Urothelium cell line (cell line): ENCODE data around the gene PYGO2.
A peak's percentile ranks its signal among the peaks of the same experiment; 100 is the strongest.

ENCODE experiments used
- DNase-seq: peaks from one replicate; pipeline ENCODE4 v3.0.0; 2011; ENCODE audit warnings: low spot score, mixed read lengths
- FAIRE-seq: peaks from 2 replicates; lab custom pipeline; 2011; peaks lifted over from hg19 to GRCh38; lab: Jason Lieb, UNC

The PYGO2 gene

DNA sequence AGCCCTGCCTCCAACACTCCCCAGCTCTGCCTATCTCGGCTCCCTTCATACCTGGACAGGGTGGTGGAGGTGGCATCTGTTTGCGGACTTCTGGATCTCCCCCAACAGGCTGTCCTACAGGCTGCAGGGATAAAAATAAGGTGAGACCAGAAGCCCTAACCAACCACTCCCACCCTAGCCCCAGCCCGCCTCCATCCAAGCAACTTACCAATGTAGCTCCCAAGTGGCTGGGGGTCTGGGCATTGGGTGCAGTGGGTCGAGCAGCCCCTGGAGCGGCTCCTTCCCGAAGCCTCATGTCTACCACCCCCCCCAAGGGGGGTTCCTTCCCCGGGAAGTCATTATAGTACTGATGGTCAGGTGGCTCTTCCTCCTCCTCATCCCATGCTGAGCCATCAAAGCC, 4.5 kb upstream of the PYGO2 start:
- no peak for FAIRE-seq
- DNase-seq: no peak

DNA sequence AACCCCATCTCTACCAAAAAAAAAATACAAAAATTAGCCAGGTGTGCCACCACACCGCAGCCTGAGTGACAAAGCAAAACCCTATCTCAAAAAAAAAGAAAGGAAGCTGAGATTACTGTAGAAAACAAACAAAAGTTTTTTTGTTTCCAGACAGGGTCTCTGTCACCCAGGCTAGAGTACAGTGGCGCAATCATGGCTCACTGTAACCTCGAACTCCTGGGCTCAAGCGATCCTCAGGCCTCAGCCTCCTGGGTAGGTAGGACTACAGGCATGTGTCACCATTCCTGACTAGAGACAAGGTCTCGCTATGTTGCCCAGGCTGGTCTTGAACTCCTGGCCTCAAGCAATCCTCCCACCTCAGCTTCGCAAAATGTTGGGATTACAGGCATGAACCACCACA, 2.8 kb upstream of the PYGO2 start:
- FAIRE-seq: no peak
- no peak for DNase-seq

DNA sequence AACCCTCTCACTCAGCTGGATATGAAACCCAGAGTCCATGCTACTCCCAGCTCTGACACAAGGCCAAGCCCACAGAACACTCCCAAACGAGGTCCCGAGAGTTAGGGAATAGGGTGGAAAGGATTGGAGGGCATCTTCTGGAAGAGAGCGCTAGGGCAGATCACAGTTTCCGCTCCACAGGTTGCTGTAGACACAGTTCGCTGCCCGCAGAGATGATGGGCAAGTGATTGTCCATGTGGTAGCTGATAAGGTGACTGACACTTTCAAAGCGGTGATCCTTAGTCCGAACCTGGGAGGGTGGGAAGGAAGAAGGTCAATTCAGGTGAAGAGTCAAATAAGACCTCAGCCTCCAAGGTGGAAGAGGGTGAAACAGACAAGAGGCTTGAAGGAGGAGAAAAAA, 2.1 kb upstream of the PYGO2 start:
- DNase-seq (no peak), FAIRE-seq (no peak)

DNA sequence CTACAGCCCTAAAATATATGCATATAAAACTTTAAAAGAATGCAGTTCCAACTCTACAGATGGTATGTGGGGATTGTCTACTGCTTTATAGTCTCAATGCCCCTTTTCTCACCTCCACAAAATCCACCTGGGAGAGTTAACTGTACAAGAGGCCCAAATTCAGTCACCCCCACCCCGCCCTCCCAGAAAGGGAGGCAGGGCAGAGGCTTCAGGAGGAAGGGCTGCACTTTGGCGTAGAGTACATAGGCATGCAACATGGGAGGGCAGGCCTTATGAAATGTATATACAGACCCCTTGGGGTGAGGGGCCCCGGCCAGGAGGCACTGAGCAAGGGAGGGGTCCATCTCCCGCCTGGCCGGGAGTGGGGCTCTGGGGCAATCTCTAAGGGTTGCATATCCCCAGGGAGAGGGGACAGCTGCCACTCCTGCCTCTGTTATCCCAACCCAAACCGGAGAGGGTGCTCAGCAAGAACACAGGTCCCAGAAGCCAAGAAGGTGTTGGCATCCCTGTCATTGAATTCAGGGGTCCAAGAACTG, 1.3 kb upstream of the PYGO2 start:
- no peak for DNase-seq
- FAIRE-seq: no peak

DNA sequence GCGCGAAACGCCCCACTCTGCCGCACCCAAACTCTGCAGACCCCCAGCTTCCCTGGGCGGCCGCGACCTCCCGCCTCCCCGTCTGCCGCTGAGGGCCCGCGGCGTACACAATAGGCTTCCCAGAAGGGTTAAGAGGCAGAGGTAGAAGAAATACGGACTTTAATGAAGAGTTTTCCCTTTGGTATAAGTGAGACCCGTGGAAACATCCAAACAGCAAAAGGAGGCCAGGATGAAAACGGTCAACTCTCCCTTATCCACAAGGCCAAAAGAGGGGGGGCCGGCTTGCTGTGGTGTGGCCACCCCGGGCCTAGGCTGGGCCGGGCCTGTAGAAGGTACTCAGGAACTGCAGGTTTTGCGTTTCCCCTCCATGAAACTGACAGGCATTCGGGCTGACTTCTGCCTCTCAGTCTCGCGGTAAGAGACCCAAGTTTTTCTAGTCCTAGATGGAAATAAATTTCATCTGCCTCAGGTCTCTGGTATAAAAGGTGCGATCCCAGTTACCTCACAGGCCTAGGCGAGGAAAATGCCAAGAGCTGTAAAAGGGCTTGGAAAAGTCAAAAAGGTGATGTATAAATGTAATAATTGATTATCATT, 671 bp upstream of the PYGO2 start:
- FAIRE-seq (no peak), DNase-seq (no peak)

DNA sequence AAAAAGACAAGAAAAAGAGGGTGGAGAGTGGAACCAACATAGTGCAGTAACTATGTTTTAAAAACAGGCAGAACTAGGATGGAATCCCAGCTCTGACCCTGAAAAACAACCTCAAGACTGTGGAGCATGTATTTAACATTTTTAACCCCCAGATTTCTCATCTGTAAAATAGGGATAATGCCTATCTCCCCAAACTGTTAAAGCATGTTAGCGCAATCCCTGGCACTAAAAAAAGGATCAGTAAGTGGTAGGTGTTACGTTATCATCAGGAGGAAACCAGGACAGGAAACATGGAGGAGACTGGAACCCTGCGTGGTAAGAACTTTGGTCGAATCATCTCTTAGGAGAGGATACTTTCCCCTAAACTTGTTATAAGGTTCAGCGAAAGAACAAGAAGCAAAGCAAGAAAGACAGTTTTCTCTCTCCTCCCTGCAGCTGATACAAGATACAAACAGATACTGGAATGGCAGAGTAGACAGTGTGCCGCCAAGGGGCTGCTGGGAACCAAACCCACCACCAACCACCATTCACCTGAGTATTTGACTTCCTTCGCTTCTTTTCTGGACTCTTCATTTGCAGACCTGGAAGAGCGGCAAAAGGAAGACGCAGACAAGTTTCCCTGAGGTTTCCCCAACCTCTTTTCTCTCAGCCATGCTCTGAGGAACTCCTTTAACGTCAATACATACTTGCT, 991 bp downstream of the PYGO2 start:
- DNase-seq: no peak
- FAIRE-seq: no peak

DNA sequence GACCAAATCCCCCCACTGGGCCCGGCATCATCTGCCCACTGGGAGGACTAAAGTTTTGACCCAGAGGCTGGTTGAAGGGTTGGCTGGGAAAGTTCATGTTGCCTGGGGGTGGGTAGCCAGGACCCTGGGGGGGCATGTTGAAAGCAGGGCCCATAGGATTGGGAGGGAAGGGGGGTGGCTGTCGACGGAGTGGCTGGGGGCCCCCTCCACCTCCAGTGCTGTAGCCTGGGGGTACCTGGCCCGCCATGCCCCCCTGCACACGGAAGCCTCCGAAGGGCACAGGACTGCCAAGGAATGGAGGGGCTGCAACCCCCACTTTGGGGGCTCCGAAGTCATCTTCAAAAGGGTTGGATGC, 2.2 kb downstream of the PYGO2 start:
- no peak for DNase-seq
- FAIRE-seq: no peak

DNA sequence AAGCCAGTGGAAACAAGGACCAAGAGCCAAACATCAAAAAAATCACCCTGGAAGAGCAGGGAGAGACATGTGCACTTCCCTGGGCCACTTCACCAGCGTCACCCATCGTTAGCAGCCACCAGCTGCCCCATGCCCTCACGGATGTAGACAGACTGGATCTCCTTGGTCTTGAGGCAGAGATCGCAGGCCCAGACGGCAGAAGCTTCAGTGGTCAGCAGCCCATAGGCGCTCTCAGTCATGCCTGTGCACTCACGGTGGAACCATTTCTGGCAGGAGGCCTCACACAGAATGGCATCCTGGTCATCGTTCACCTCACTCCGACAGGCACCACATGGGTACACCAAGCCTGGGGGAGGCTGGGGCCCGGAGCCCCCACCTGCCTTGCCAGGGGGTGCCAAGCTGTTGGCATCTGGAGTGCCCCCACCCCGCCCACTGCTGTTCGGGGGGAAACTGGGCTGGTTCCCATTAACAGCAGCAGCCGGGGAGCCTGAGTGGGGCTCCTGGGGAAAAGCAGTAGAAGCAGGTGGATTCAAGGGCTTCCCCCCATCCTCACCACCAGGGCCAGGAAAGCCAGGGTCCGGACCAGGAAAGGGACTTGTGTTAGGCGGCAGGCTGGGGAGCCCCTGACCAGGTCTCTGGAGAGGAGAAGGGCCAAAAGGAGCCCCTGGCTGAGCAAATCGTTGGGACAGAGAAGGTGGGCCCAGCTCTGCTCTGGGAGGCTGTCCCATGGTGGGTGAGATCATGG, 2.7 kb downstream of the PYGO2 start:
- no peak for FAIRE-seq
- DNase-seq: no peak

DNA sequence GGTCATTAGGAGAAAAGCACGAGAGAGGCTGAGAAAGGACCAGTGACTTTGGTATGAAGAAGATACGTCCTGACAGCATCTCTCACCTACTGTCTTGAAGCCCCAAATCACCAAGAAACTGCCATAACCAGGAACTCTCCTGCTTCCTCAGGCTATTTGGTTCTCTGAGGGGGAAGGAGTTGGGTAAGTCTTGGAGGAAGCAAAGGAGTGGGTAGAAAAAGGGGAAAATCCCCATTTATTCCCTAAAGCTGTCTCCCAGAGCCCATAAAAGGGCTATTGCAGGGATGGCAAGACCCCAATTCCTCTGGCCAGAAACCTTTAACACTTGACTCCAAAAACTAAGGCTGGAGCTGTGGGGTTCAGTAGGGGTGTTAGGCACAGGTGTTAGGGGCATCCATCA, 3.5 kb downstream of the PYGO2 start:
- no peak for FAIRE-seq
- no peak for DNase-seq

DNA sequence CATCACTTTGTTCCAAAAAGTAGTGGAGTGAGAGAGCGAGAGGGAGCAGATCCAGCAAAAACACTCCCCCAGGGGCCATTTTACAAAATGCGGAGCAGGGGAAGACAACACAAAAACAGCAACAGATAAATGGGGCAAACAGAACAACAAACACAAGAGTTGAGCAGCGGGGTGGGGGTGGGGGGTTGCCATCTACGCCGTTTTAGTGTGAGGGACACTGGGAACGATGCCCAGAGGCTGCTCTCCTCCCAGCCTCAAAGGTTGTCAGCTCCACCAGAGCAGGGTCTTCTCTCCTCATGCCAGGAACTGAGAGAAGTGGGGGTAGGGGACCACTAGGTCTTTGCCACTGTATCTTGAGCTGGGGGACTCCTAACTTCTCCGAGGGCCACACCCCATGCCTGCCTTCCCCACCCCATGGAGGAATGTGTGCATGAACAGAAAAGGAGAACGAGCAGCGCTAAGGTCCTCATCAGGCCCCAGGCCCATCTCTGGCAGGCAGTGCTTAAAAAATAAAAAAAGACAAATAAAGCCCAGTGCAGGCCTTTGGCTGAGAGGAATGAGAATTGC, 4.4 kb downstream of the PYGO2 start:
- DNase-seq: no peak
- FAIRE-seq: no peak

DNA sequence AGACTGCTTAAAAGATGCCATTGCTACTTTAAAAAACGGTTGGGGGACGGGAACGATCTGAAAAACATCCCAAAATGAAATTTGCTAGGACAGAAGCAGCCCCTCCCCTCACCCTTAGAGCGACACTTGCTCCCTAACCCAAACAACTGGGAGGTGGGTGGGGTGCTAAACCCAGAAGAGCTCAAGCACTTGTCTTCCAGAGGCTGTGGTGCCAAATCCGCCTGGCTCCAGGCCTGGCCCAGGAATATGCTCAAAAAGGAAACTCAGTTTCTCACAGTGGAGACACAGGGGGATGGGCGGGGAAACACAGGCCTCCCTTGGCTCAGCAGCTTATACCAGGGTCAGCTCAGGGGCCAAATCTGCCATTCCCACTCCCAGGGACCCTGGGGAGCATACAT, 5.0 kb downstream of the PYGO2 start:
- DNase-seq (no peak), FAIRE-seq (no peak)

DNA sequence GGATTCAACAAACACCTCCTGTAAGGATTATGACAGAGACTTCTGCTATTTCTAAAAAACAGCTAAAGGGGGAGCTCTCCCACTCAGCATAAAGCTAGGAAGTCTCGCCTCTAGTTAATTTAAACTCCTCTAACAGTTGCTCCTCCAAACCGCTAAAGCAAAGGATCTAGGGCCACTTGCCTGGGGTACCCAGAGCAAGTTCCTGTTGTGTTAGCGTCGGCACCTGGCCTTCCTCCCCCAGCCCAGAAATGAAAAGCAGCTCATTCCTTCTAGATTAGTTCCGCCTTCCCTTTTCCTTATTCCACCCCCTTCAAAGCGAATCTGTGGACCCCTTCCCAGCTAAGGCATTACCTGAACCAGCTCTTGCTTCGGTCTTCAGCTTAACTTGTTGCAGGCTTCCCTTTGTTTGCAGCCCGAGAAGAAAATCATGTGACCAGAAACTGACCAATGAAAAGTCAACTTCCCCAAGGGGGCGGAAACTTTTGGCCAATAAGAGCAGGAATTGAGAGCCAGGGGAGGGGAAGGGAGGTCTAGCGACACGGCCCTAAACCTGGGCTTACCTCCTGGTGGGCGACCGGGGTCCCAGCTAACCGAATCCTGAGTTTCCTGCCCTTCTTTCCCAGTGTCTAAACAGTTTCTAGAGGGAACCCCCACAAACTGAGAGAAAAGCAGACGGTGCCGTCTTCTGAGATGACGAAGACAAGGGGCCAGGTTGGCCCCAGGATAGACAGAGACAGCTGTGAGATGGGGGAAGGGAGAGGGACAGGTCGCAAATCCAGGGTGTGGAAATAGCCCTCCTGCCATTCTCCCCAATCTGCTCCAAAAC, 5.7 kb downstream of the PYGO2 start, which contains the start of gene PBXIP1:
Gene PBXIP1 (minus strand): TSS at position 382 of the 826 bp plus-strand sequence. CDS start 2,378 bp downstream, outside the sequence.
- FAIRE-seq (no peak), DNase-seq (peak; percentile 91)

DNA sequence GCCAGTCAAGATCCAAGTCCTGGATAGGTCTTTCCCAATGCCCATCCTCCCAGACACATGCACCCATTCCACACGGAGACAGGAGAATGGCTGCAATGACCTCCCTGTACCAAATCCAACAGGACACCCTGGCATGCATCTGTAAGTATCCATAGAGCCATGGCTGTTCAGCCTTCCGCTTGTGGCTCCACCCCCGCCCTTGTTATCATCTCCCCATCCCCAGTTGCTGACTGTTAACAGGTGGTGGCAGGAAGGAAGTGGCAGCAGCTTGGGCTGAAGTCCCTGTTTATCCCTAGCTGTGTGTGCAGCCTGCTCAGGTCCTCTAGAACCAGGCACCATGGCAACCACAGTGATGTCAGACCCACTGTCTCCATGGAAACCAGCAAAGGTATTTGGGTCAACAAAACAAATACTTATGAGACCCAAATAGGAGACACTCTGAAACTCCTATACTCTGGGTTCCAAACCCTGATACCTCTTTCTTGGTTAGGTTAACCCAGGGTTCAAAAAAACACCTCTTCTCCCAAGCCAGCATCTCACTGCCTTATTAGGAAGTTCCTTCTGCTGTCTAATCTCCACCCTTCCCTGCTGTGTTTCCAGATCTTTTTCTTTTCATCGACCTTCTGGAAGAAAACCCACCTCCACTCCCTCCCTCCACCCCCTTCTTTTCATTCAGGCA, 6.4 kb downstream of the PYGO2 start:
- no peak for FAIRE-seq
- peak; percentile 51 for DNase-seq

DNA sequence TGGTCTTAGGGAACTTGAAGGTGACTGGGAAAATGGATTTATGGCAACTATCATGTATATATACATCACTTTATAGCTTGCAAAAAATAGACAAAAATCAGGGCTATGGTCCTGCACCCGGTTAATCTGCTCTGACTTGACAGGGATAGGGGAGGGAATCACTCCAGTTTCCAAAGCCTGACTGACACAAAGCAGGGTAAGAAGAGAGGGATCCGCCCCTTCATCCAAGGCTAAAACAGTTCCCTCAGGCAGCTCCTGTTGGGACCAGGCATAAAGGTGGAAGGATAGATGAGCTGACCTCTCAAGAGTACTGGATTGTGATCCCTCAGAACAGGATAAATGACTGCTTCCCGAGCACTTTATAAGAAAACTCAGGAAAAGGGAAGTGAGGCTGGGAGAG, 7.0 kb downstream of the PYGO2 start:
- no peak for DNase-seq
- no peak for FAIRE-seq

DNA sequence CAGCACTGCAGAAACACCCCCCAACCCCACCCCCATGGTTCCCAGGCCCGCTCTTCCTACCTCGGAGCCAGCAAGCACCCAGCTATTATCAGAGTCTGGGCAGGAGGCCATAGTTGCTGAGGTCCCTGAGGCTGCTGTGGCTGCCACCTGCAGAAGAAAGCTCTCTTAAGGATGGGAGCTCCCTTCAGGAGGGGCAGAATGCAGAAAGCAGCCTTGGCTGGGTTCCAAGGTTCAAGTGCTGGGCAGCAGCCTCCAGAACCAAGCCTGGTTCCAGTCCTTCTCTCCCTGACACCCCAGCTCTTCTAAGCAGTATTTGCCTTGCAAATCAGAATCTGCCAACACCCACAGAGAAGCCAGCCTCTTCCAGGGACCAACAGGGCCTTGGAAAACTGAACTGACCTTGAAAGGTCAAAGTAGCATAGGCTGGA, 8.0 kb downstream of the PYGO2 start:
- DNase-seq (no peak), FAIRE-seq (no peak)

DNA sequence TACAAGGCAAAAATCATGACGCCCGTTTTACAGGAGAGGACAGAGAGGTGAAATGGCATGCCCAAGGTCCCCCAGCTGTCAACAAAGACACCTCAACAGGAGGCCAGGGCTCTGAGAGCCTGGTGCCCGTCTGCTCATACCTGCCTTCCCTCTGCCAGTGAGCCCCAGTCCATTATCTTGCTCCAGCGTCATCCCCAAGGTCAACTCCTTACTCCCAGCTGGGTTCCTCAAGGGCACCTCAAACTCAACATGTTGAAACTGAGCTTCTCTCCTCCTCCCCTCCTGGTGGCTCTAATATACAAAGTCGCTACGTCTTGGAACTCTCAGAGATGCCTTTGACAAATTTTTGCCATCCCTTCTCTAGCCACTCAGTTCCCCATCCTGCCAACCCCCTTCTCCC, 8.9 kb downstream of the PYGO2 start:
- FAIRE-seq: no peak

DNA sequence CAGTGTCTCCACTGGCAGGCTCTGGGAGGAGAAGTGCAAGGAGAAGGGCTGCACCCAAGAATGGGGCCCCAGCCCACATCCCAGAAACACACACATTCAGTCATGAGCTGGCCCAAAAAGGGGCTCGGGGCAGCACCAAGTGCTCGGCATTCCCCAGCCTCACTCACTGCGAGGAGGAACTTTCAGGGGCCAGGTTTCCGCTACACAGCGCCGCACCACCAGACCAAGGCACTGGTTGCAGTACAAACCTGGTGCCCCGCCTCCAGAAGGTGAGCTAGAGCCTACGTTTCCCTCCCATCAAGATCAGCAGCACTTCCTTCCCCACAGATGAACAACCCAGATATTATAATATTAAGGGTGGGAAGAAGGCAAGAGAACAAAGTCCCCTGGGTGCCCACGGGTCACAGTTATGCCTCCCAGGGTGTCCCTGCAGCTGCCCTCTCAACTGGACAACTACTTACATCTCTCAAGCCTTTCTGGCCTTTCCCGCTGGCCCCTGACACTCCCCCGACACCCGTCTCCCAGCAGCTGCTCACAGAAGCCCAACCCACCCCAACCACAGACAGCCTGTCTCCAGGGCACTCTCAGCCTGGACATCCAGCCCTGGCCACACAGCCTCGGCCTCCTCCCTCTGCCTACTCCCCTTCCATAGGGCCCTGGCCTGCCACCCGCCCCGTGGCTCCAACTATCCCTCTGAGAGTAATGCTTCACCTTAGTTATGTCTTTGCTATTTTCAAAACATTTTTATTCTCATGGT, 9.5 kb downstream of the PYGO2 start:
- FAIRE-seq: no peak
- no peak for DNase-seq

More for the DNA sequence above, 8.9 kb downstream of the PYGO2 start:
- no peak for DNase-seq

DNA sequence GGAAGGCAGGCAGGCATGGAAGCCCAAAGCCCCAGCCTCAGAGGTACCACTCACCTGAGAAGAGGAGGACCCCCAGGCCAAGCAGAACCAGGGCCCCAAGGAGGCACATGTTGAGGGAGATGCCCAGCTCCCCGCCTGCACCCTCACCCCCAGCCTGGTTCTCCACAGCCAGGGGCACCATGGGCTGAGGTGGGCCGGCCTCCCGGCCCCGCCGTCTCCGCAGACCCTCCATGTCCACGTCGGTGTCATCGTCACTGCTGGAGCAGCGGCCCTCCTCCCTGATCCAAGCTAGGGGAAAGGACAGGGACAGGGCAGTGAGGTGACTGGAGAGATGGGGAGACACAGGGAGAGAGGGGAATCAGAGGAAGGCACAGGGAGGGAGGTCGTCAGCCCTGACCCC, 13.5 kb downstream of the PYGO2 start:
- DNase-seq (no peak), FAIRE-seq (no peak)
